ENCODE measurements around the gene MOB1B.

MOB1B gene

GRCh38 chr4:70915036-70915815 is 13.1 kb downstream of the MOB1B start:
- DNase-seq: no peak

- no peak for DNase-seq
Measured at GRCh38 chr4:70915874-70916559, 13.8 kb downstream of the MOB1B start.

- DNase-seq: no peak
Measured at GRCh38 chr4:70920592-70920991, 18.4 kb downstream of the MOB1B start.

- DNase-seq: no peak
Measured at GRCh38 chr4:70925418-70925817, 23.2 kb downstream of the MOB1B start.

- DNase-seq: no peak
Measured at GRCh38 chr4:70925899-70926635, 23.9 kb downstream of the MOB1B start.

GRCh38 chr4:70927502-70928137 is 25.5 kb downstream of the MOB1B start:
- DNase-seq: peak; percentile 24

- no peak for DNase-seq
Measured at GRCh38 chr4:70930530-70931256, 28.5 kb downstream of the MOB1B start.

GRCh38 chr4:70931347-70931746 is 29.2 kb downstream of the MOB1B start:
- no peak for DNase-seq

- DNase-seq: no peak
Measured at GRCh38 chr4:70932984-70933383, 30.8 kb downstream of the MOB1B start.

GRCh38 chr4:70935038-70935695 is 33.0 kb downstream of the MOB1B start:
- no peak for DNase-seq

GRCh38 chr4:70936200-70936787 is 34.1 kb downstream of the MOB1B start:
- no peak for DNase-seq

- no peak for DNase-seq
Measured at GRCh38 chr4:70938086-70938485, 35.9 kb downstream of the MOB1B start.

GRCh38 chr4:70940134-70940533 is 38.0 kb downstream of the MOB1B start:
- no peak for DNase-seq

GRCh38 chr4:70943114-70943513 is 40.9 kb downstream of the MOB1B start:
- no peak for DNase-seq

GRCh38 chr4:70945046-70945445 is 42.9 kb downstream of the MOB1B start:
- DNase-seq: no peak

GRCh38 chr4:70945452-70946055 is 43.4 kb downstream of the MOB1B start:
- DNase-seq: no peak

GRCh38 chr4:70946939-70947338 is 44.8 kb downstream of the MOB1B start:
- DNase-seq: no peak

GRCh38 chr4:70948665-70949260 is 46.6 kb downstream of the MOB1B start:
- DNase-seq: no peak

GRCh38 chr4:70954032-70954431 is 51.9 kb downstream of the MOB1B start:
- no peak for DNase-seq

GRCh38 chr4:70956549-70957210 is 54.5 kb downstream of the MOB1B start:
- no peak for DNase-seq

Measured in central memory CD4-positive, alpha-beta T cell (primary cell).